ENCODE results near the gene OR7G3. TPM values are rescaled to one million over a fixed set of nuclear protein-coding genes. Genes with fewer than 3 reads are reported as not detected.

OR7G3 gene
- total RNA-seq, 1 experiment from 2014 or later, result not detected

DNA sequence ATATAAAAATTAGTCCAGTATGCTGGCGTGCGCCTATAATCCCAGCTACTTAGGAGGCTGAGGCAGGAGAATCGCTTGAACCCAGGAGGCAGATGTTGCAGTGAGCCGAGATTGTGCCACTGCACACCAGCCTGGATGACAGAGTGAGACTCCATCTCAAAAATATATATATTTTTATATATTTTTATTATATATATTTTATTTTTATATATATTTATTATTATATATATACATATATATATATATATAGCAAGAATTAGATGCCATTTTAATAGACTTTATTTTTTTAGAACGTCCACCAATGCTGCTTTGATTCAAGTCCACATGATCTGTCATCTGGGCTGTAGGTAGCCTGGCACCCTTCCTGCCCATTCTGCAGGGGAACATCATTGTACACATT lies 48.6 kb upstream of the OR7G3 start:
- Histone ChIP-seq H4K8ac (replicated peaks; ENCODE audit: insufficient read length, low read depth, low read length) (no peak overlapping the region), H3K79me2 (ENCODE audit: insufficient read depth, low read length) (no peaks in the 10 kb centered on the region), H2BK15ac (ENCODE audit: low read depth, low read length) (no peak overlapping the region), H3K79me1 (ENCODE audit: insufficient read depth, low read depth, low read length, poor library complexity, severe bottlenecking) (no peaks in the 10 kb centered on the region), H3K4me1 (ENCODE audit: insufficient read depth, low read length) (no peaks in the 10 kb centered on the region), H3K14ac (ENCODE audit: insufficient read depth, low read length) (no peak overlapping the region), H2BK5ac (ENCODE audit: insufficient read length, low read length) (no peak overlapping the region), H3K56ac (ENCODE audit: insufficient read length, low read depth, low read length) (no peak overlapping the region), H3K9me3 (ENCODE audit: control insufficient read depth, low read depth, low read length) (peaks cover 5% of the 10 kb centered on the region), H3K4ac (ENCODE audit: low read depth, low read length) (no peak overlapping the region), H3K27me3 (ENCODE audit: insufficient read depth, low read length) (no peaks in the 10 kb centered on the region), H2BK20ac (ENCODE audit: low read depth, low read length, poor library complexity, severe bottlenecking) (no peak overlapping the region), H4K91ac (ENCODE audit: insufficient read length, low read depth, low read length) (no peak overlapping the region), H2AK5ac (ENCODE audit: insufficient read length, low read length) (no peak overlapping the region), H3K9ac (ENCODE audit: extremely low read depth, insufficient read length, low read length) (no peak overlapping the region), H3K27ac (ENCODE audit: insufficient read length, low read depth, low read length) (no peak overlapping the region), H4K5ac (ENCODE audit: insufficient read length, low read depth, low read length) (no peak overlapping the region), H4K20me1 (ENCODE audit: control insufficient read depth, insufficient read depth, insufficient read length) (no peaks in the 10 kb centered on the region), H3T11ph (ENCODE audit: low read length) (no peak overlapping the region), H3K23me2 (ENCODE audit: insufficient read length, low read depth, low read length, poor library complexity, severe bottlenecking) (no peaks in the 10 kb centered on the region), H2BK120ac (ENCODE audit: low read depth, low read length, poor library complexity, severe bottlenecking) (no peak overlapping the region), H3K23ac (ENCODE audit: insufficient read length, low read depth, low read length) (no peak overlapping the region), H2AFZ (ENCODE audit: low read length) (no peak overlapping the region), H3K4me2 (ENCODE audit: insufficient read depth, insufficient read length, low read length) (no peak overlapping the region), H2BK12ac (ENCODE audit: insufficient read length, low read depth, low read length) (no peak overlapping the region), H3K18ac (ENCODE audit: insufficient read length, low read depth, low read length) (no peak overlapping the region)
- TF ChIP-seq, protein P1, sequence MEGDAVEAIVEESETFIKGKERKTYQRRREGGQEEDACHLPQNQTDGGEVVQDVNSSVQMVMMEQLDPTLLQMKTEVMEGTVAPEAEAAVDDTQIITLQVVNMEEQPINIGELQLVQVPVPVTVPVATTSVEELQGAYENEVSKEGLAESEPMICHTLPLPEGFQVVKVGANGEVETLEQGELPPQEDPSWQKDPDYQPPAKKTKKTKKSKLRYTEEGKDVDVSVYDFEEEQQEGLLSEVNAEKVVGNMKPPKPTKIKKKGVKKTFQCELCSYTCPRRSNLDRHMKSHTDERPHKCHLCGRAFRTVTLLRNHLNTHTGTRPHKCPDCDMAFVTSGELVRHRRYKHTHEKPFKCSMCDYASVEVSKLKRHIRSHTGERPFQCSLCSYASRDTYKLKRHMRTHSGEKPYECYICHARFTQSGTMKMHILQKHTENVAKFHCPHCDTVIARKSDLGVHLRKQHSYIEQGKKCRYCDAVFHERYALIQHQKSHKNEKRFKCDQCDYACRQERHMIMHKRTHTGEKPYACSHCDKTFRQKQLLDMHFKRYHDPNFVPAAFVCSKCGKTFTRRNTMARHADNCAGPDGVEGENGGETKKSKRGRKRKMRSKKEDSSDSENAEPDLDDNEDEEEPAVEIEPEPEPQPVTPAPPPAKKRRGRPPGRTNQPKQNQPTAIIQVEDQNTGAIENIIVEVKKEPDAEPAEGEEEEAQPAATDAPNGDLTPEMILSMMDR (conservative IDR thresholded peaks at IDR 0.05), result no peak
- H3K4me1 Mint-ChIP-seq, result no peaks in the 10 kb centered on the region
- no peak overlapping the region for H3K4me3 Mint-ChIP-seq
- DNase-seq, result no peak
- peaks cover 43 to 45% of the 10 kb centered on the region in 2 experiments for H3K9me3 Mint-ChIP-seq
- WGBS (ENCODE audit: extremely low coverage, insufficient read length, low lambda C conversion rate), result no CpG with 5 or more reads among the region's 5 CpGs
- H3K27me3 Mint-ChIP-seq (ENCODE audit: low read depth), result no peaks in the 10 kb centered on the region; the same call in 1 of the 2 replicates
- peaks cover 6 to 13% (median 10%) of the 10 kb centered on the region in 3 experiments for H3K36me3 Mint-ChIP-seq (ENCODE audit: insufficient read depth in 1 of 3, low read depth in 3 of 3)
- H3K27ac Mint-ChIP-seq, result no peak overlapping the region

Data from H9 (cell line).